ENCODE data around the gene ZNF33A. TPM values are rescaled to one million over a fixed set of nuclear protein-coding genes. Genes with fewer than 3 reads are reported as not detected.

Gene ZNF33A
- 11.4 and 14.3 TPM in 2 replicates for total RNA-seq (2012; rRNA removed)
- 3.9 and 5.6 TPM in 2 replicates for polyA plus RNA-seq (2012; rRNA removed)
- polyA plus RNA-seq (2012; cell fraction: cytosol; rRNA removed): 1.1 and 1.7 TPM in 2 replicates
- polyA plus RNA-seq (2012; cell fraction: nucleus; rRNA removed; ENCODE audit: low replicate concordance): 1.6 and 14.8 TPM in 2 replicates
- Bru-seq, nascent RNA: percentile 75 among the genes with signal in this experiment
- percentile 83 among the genes with signal in this experiment for BruChase-seq, experiment 1, labeled RNA remaining after a 6-hour chase
- BruChase-seq, experiment 2, labeled RNA remaining after a 2-hour chase: percentile 84 among the genes with signal in this experiment
- long read RNA-seq, full-length matches to known transcripts: 6 of 14 reads
- long read RNA-seq, partial matches to known transcripts: 1 of 14 reads
- long read RNA-seq, other reads (novel, unspliced or antisense): 7 of 14 reads

- H2BK5ac ChIP-seq (ENCODE audit: low read depth, low read length, poor library complexity, severe bottlenecking): peak within 1 kb of the TSS; percentile 63
- H2BK15ac ChIP-seq (ENCODE audit: low read depth, low read length): no peak within 1 kb of the TSS
- H3K4me3 ChIP-seq (ENCODE audit: insufficient read depth, low read depth, low read length): peak within 1 kb of the TSS; percentile 53
- intact Hi-C loops (cut with micrococcal nuclease): loop anchor here (1.0 kb wide), 3 partner anchors 34 to 84 kb away; partner anchors contain the start of genes ZNF25 and ZNF37A
- H3K23ac ChIP-seq (ENCODE audit: low read depth, low read length): peak within 1 kb of the TSS; percentile 78
- H3K9ac ChIP-seq (ENCODE audit: low read depth, low read length): peak within 1 kb of the TSS; percentile 85
- no TSS peak for BruUV-seq (replicated peaks)
- H3K36me3 ChIP-seq (ENCODE audit: control insufficient read depth, insufficient read depth, low read length): no peaks in the 10 kb centered on the region
- peak within 1 kb of the TSS; percentile 89 for H3K14ac ChIP-seq (replicated peaks; ENCODE audit: low read depth, low read length)
- POLR2A ChIA-PET (ENCODE audit: unreplicated experiment): interaction anchor here (0.6 kb wide), 1 partner anchor 349 kb away, joined by 11 read pairs; no protein-coding TSS in a partner anchor
- ATAC-seq (ENCODE audit: low read depth): peak; percentile 88
- CTCF ChIA-PET: no interaction called here
- peak within 1 kb of the TSS; percentile 61 to 88 for H4K8ac ChIP-seq (ENCODE audit: low read depth in 2 of 2, low read length in 2 of 2)
- peak within 1 kb of the TSS; percentile 77 for H4K5ac ChIP-seq (ENCODE audit: low read depth, low read length)
- in situ Hi-C loops (cut with MboI; ENCODE audit: low sequenced_read_pairs): no loop called here
- H2BK20ac ChIP-seq (ENCODE audit: low read depth, low read length): no peak within 1 kb of the TSS
- H2BK120ac ChIP-seq (ENCODE audit: low read depth, low read length): no peak within 1 kb of the TSS; the same call in 1 of the 2 replicates
- H4K91ac ChIP-seq (ENCODE audit: insufficient read depth, low read depth, low read length): peak within 1 kb of the TSS; percentile 87
- peak within 1 kb of the TSS; percentile 89 for H3K56ac ChIP-seq (ENCODE audit: extremely low read depth, insufficient read depth, low read length)
- dilution Hi-C loops (cut with HindIII; ENCODE audit: low sequenced_read_pairs, unreplicated experiment): no loop called here
- no peaks in the 10 kb centered on the region for H3K9me3 ChIP-seq (ENCODE audit: control insufficient read depth, insufficient read depth, low read length)
- H3K18ac ChIP-seq (ENCODE audit: low read depth, low read length): peak within 1 kb of the TSS; percentile 80
- peak within 1 kb of the TSS; percentile 72 for H3K27ac ChIP-seq (ENCODE audit: insufficient read depth, low read length)
- peak; percentile 88 for DNase-seq
- H2AK5ac ChIP-seq (ENCODE audit: low read depth, low read length): 0 out of 2 replicates have a peak within 1 kb of the TSS, but pooled peaks have one; percentile 32
- no peaks in the 10 kb centered on the region for H3K9me1 ChIP-seq (ENCODE audit: insufficient read depth, low read length)
- H2AFZ ChIP-seq (replicated peaks; ENCODE audit: low read length, poor library complexity): peak within 1 kb of the TSS; percentile 91
- H4K20me1 ChIP-seq (ENCODE audit: insufficient read depth, low read length): no peaks in the 10 kb centered on the region
- no peaks in the 10 kb centered on the region for H3K27me3 ChIP-seq (ENCODE audit: control insufficient read depth, insufficient read depth, low read length)
- 0% methylated on average over 1 of the region's 46 CpGs; no CpG with 5 or more reads in 1 of the 2 experiments for WGBS, 2 experiments (ENCODE audit: extremely low coverage in 2 of 2, insufficient read length in 1 of 2)
- no peak for TF ChIP-seq POLR2A (IDR thresholded peaks at IDR 0.05; ENCODE audit: low read depth, low read length)
- no peak for TF ChIP-seq MAFK (IDR thresholded peaks at IDR 0.05; ENCODE audit: low read depth, low read length)
- TF ChIP-seq USF2 (IDR thresholded peaks at IDR 0.05; ENCODE audit: low read depth, low read length): no peak
- TF ChIP-seq MXI1 (IDR thresholded peaks at IDR 0.05; ENCODE audit: borderline replicate concordance, low read depth, low read length): 0 out of 2 replicates have a peak, but pooled peaks have one; percentile 14
- TF ChIP-seq MAZ (IDR thresholded peaks at IDR 0.05; ENCODE audit: borderline replicate concordance, low read depth, low read length): no peak
- no peaks in the 10 kb centered on the region for H3K4me1 ChIP-seq (ENCODE audit: control insufficient read depth, insufficient read depth, low read length)
- peak within 1 kb of the TSS; percentile 75 for H3K4me2 ChIP-seq (ENCODE audit: low read depth, low read length)
- H3K79me1 ChIP-seq (ENCODE audit: low read depth in 1 of 2, low read length in 2 of 2): peaks cover 0 to 4% of the 10 kb centered on the region in 2 experiments; a peak in 1 of 4 replicates
- peak within 1 kb of the TSS; percentile 4 for H2AK9ac ChIP-seq (replicated peaks; ENCODE audit: low read depth, low read length, poor library complexity)
- H3K4ac ChIP-seq (ENCODE audit: low read depth, low read length): peak within 1 kb of the TSS; percentile 90
Observed at GRCh38 chr10:38010119-38010903, at the start of gene ZNF33A. Gene ZNF33A, plus strand, starts transcription at chr10:38010675. Its CDS starts 1,667 bp downstream, at chr10:38012342.

Measured in IMR-90 (cell line).